AG09309 (cell line): ENCODE measurements around the gene TRAF3IP1.

Source experiments
- DNase-seq: peaks from one replicate; pipeline ENCODE4 v3.0.0-alpha.2; 2010; ENCODE audit warnings: low read depth
- H3K4me3 ChIP-seq: 2 replicates; pipeline ENCODE4 v1.5.1; 2011; ENCODE audit warnings: mild to moderate bottlenecking, low read depth, low read length, moderate library complexity; ENCODE audit not compliant: control insufficient read depth
- TF ChIP-seq, protein P1 (sequence below): IDR thresholded peaks from 2 replicates; pipeline ENCODE4 v1.5.1; 2011; ENCODE audit warnings: mild to moderate bottlenecking, low read depth, low read length, inconsistent platforms; ENCODE audit not compliant: insufficient read depth, control insufficient read depth; ENCODE audit errors: missing control alignments

Gene TRAF3IP1

DNA sequence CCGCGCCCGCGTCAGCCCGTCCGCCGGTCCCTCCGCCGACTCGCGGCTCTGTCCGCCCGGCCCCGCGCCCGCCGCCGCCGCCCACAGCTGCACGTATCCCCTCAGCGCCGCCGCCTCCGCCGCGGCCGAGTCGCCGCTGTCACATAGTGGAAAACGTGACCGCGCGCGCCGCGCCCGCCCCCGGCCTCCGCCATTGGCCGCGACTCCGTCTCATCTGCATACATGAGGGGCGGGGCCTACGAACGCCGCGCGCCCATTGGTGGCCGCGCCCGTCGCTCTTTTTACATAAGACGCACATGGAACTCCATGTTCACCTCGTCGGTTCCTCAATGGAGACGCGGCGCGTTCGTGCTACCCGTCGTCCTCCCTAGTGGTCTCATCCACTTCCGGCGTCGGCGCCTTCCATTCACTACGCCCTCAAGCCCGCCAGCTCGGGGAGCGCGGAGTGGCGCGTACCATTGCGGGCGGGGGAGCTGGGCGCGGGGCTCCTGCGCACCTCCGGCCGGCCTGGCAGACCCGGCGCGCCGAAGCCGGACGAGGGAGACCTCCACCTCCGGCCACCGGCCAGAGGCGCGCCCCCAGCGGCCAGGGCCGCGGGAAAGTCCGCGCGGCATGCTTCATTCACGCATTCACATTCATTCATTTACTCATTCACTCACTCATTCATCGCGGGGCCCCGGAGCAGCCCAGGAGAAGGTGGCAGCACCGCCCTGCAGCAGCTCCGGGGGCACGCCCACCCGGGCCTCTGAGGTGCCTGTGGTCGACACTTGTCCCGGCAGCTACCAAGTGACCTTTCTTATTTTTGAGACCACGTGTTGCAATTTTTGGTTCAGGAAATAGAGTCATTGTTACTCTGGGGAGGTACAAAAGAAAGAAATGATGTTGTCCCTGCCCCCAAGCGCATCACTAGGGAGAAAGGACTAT is 31.4 kb upstream of the TRAF3IP1 start:
- TF ChIP-seq, protein P1, sequence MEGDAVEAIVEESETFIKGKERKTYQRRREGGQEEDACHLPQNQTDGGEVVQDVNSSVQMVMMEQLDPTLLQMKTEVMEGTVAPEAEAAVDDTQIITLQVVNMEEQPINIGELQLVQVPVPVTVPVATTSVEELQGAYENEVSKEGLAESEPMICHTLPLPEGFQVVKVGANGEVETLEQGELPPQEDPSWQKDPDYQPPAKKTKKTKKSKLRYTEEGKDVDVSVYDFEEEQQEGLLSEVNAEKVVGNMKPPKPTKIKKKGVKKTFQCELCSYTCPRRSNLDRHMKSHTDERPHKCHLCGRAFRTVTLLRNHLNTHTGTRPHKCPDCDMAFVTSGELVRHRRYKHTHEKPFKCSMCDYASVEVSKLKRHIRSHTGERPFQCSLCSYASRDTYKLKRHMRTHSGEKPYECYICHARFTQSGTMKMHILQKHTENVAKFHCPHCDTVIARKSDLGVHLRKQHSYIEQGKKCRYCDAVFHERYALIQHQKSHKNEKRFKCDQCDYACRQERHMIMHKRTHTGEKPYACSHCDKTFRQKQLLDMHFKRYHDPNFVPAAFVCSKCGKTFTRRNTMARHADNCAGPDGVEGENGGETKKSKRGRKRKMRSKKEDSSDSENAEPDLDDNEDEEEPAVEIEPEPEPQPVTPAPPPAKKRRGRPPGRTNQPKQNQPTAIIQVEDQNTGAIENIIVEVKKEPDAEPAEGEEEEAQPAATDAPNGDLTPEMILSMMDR = peak; percentile 36
- peak; percentile 94 for DNase-seq
- H3K4me3 ChIP-seq = peak overlapping the region; percentile 56

- H3K4me3 ChIP-seq = peak overlapping the region; percentile 56; the same call in 1 of the 2 replicates
- no peak for DNase-seq
- TF ChIP-seq, protein P1 = no peak
These were observed 30.7 kb upstream of the TRAF3IP1 start for GRCh38 chr2:238289574-238289973.

DNA sequence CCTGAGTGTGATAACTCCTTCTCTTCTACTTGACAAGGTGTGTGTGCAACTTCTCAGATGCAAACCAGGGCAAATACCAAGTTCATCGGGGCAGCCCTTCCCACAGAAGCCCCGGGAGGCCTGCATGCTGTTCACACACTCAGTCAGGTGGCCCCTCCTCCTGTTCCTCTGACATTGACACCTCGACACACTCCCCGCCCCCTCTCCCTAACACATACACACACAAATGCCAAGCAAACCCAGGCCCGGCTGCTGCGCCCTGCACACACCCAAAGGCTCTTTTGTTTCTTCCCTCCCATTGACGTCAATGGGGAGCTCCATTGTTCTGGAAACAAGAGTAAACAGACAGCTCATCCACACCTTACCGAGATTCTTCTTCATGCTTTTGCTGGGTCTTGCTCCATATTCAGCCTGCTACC is 30.2 kb upstream of the TRAF3IP1 start:
- TF ChIP-seq, protein P1 = no peak
- DNase-seq = no peak
- H3K4me3 ChIP-seq = no peak overlapping the region

- no peak overlapping the region for H3K4me3 ChIP-seq
- TF ChIP-seq, protein P1 = no peak
- DNase-seq = no peak
These were observed 29.4 kb upstream of the TRAF3IP1 start for GRCh38 chr2:238290715-238291549.

GRCh38 chr2:238291550-238292281 is 28.6 kb upstream of the TRAF3IP1 start:
- TF ChIP-seq, protein P1 = no peak

GRCh38 chr2:238294046-238294392 is 26.3 kb upstream of the TRAF3IP1 start:
- H3K4me3 ChIP-seq = no peak overlapping the region
- TF ChIP-seq, protein P1 = no peak
- no peak for DNase-seq

More at GRCh38 chr2:238291550-238292281, 28.6 kb upstream of the TRAF3IP1 start:
- DNase-seq = no peak
- H3K4me3 ChIP-seq = no peak overlapping the region
